Astrocyte (in vitro differentiated cells and primary cell): ENCODE data around the gene PTPRN2. TPM values are rescaled to one million over a fixed set of nuclear protein-coding genes. Genes with fewer than 3 reads are reported as not detected.

Experiments used
- DNase-seq: peaks from one replicate; pipeline ENCODE4 v3.0.0-alpha.2; 2010; ENCODE audit warnings: low read depth
- FAIRE-seq: peaks from 2 replicates; lab custom pipeline; 2011; peaks lifted over from hg19 to GRCh38; lab: Jason Lieb, UNC
- H2AFZ ChIP-seq: 2 replicates; pipeline ENCODE4 v1.6.0; 2012; ENCODE audit warnings: low read depth, low read length, inconsistent platforms
- H3K27ac ChIP-seq: 2 replicates; pipeline ENCODE4 v1.5.1; 2011; ENCODE audit warnings: low read depth, low read length, inconsistent platforms
- H3K27me3 ChIP-seq: 2 replicates; pipeline ENCODE4 v1.6.0; 2011; ENCODE audit warnings: low read length, inconsistent platforms; ENCODE audit not compliant: insufficient read depth
- H3K36me3 ChIP-seq: 2 replicates; pipeline ENCODE4 v1.5.1; 2011; ENCODE audit warnings: low read length, inconsistent platforms; ENCODE audit not compliant: insufficient read depth
- H3K4me1 ChIP-seq: 2 replicates; pipeline ENCODE4 v1.5.1; 2011; ENCODE audit warnings: low read length, inconsistent platforms; ENCODE audit not compliant: insufficient read depth
- H3K4me2 ChIP-seq: 2 replicates; pipeline ENCODE4 v1.6.0; 2012; ENCODE audit warnings: low read length, inconsistent platforms
- H3K4me3 ChIP-seq: 2 replicates; pipeline ENCODE4 v1.5.1; 2011; ENCODE audit warnings: low read depth, mild to moderate bottlenecking, low read length, inconsistent platforms; ENCODE audit not compliant: insufficient read depth
- H3K79me2 ChIP-seq: 2 replicates; pipeline ENCODE4 v1.6.0; 2012; ENCODE audit warnings: mild to moderate bottlenecking, low read length, inconsistent platforms; ENCODE audit not compliant: insufficient read depth
- H3K9ac ChIP-seq: 2 replicates; pipeline ENCODE4 v1.6.0; 2012; ENCODE audit warnings: mild to moderate bottlenecking, low read length, inconsistent platforms
- H3K9me3 ChIP-seq: 2 replicates; pipeline ENCODE4 v1.5.1; 2012; ENCODE audit warnings: low read depth, mild to moderate bottlenecking, low read length, inconsistent platforms; ENCODE audit not compliant: insufficient read depth
- H4K20me1 ChIP-seq: 2 replicates; pipeline ENCODE4 v1.6.0; 2012; ENCODE audit warnings: low read length, inconsistent platforms; ENCODE audit not compliant: insufficient read depth
- H3K27ac Mint-ChIP-seq: one replicate; pipeline ENCODE4 v1.8.0; 2021; ENCODE audit warnings: mild to moderate bottlenecking, mixed read lengths; ENCODE audit not compliant: unreplicated experiment
- H3K27me3 Mint-ChIP-seq: one replicate; pipeline ENCODE4 v1.8.0; 2021; ENCODE audit warnings: low read depth, mixed read lengths; ENCODE audit not compliant: unreplicated experiment
- H3K36me3 Mint-ChIP-seq: one replicate; pipeline ENCODE4 v1.8.0; 2021; ENCODE audit warnings: low read depth, mixed read lengths; ENCODE audit not compliant: unreplicated experiment
- H3K4me1 Mint-ChIP-seq: one replicate; pipeline ENCODE4 v1.8.0; 2021; ENCODE audit warnings: low read depth, mixed read lengths; ENCODE audit not compliant: unreplicated experiment
- H3K4me3 Mint-ChIP-seq: one replicate; pipeline ENCODE4 v1.8.0; 2021; ENCODE audit warnings: mild to moderate bottlenecking, moderate library complexity, mixed read lengths; ENCODE audit not compliant: unreplicated experiment
- H3K9me3 Mint-ChIP-seq: one replicate; pipeline ENCODE4 v1.8.0; 2021; ENCODE audit warnings: mild to moderate bottlenecking, mixed read lengths; ENCODE audit not compliant: unreplicated experiment
- CTCF ChIP-seq: IDR thresholded peaks from 2 replicates; pipeline ENCODE4 v1.5.1; 2011; ENCODE audit warnings: low read depth, mild to moderate bottlenecking, inconsistent platforms, low read length, moderate library complexity; ENCODE audit not compliant: insufficient read depth
- EZH2 ChIP-seq: IDR thresholded peaks from 2 replicates; pipeline ENCODE4 v1.6.1; 2012; ENCODE audit warnings: mild to moderate bottlenecking, low read length, inconsistent platforms; ENCODE audit not compliant: insufficient read depth
- total RNA-seq: library from RNA; stranded (reverse); gene quantifications from 2 replicates; pipeline ENCODE4 v1.2.1, GENCODE V29; 2021

Gene PTPRN2
- total RNA-seq, 1 donor from 2014 or later, result 0.09 TPM

DNA sequence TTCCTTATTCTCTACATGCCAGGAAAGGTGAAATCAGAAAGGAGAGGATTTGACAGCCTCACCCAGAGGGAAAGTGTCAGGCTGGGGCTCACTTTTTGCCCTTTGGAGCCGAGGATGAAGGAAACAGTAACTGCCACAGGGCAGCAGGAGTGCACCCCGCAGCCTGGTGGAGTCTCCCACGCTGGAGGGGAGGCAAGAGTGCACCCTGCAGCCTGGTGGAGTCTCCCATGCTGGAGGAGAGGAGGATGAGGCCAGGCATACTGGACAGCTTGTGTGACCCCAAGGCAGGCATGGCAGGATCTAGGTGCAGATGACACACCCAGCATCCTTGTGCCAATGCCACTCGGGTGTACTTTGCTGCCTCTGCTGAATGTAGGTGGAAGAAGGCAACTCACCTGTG lies 766.8 kb downstream of the PTPRN2 start:
- Histone ChIP-seq H3K27me3 (no peaks in the 10 kb centered on the region), H3K79me2 (no peaks in the 10 kb centered on the region), H3K4me1 (no peaks in the 10 kb centered on the region), H3K9ac (no peak overlapping the region), H3K9me3 (no peaks in the 10 kb centered on the region), H3K4me2 (no peak overlapping the region), H4K20me1 (no peaks in the 10 kb centered on the region), H3K27ac (no peak overlapping the region), H2AFZ (no peak overlapping the region), H3K36me3 (no peaks in the 10 kb centered on the region), H3K4me3 (no peak overlapping the region)
- Mint-ChIP-seq H3K27me3 (no peaks in the 10 kb centered on the region), H3K4me1 (no peaks in the 10 kb centered on the region), H3K27ac (no peak overlapping the region), H3K36me3 (no peaks in the 10 kb centered on the region), H3K4me3 (no peak overlapping the region), H3K9me3 (peaks cover 18% of the 10 kb centered on the region)
- TF ChIP-seq EZH2 (no peak), CTCF (no peak)
- FAIRE-seq (no peak), DNase-seq (no peak)

DNA sequence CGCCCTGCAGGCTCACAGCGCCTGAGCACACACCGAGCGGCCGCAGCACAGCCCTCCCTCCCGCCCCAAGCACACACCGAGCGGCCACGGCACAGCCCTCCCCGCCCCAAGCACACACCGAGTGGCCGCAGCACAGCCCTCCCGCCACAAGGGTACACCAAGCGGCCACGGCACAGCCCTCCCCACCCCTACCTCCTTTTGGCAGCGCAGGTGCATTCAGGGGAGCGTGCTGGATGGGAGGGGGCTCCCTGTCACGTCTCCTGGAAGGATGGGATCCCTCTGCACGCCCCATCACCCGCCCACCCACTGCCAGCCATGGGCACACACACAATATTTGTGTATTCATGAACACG lies 768.2 kb downstream of the PTPRN2 start:
- no peak overlapping the region for H2AFZ ChIP-seq
- no peak overlapping the region for H3K27ac ChIP-seq
- TF ChIP-seq EZH2 (no peak), CTCF (no peak)
- H3K4me1 ChIP-seq, result no peaks in the 10 kb centered on the region
- H3K27me3 ChIP-seq, result no peaks in the 10 kb centered on the region
- no peak overlapping the region for H3K4me3 Mint-ChIP-seq
- no peaks in the 10 kb centered on the region for H3K36me3 ChIP-seq
- FAIRE-seq, result no peak
- no peak for DNase-seq
- H3K4me2 ChIP-seq, result no peak overlapping the region
- H3K27me3 Mint-ChIP-seq, result no peaks in the 10 kb centered on the region
- H3K9me3 Mint-ChIP-seq, result peaks cover 21% of the 10 kb centered on the region
- no peaks in the 10 kb centered on the region for H3K79me2 ChIP-seq
- no peaks in the 10 kb centered on the region for H3K4me1 Mint-ChIP-seq
- no peaks in the 10 kb centered on the region for H3K9me3 ChIP-seq
- H4K20me1 ChIP-seq, result no peaks in the 10 kb centered on the region
- no peak overlapping the region for H3K27ac Mint-ChIP-seq
- H3K4me3 ChIP-seq, result no peak overlapping the region
- H3K9ac ChIP-seq, result no peak overlapping the region
- no peaks in the 10 kb centered on the region for H3K36me3 Mint-ChIP-seq

- Histone ChIP-seq H3K27me3 (no peaks in the 10 kb centered on the region), H2AFZ (no peak overlapping the region), H3K4me3 (no peak overlapping the region), H3K9me3 (no peaks in the 10 kb centered on the region), H4K20me1 (no peaks in the 10 kb centered on the region), H3K36me3 (no peaks in the 10 kb centered on the region), H3K27ac (no peak overlapping the region), H3K4me2 (no peak overlapping the region), H3K4me1 (no peaks in the 10 kb centered on the region), H3K79me2 (no peaks in the 10 kb centered on the region), H3K9ac (no peak overlapping the region)
- FAIRE-seq (no peak), DNase-seq (no peak)
- H3K36me3 Mint-ChIP-seq, result no peaks in the 10 kb centered on the region
- H3K27me3 Mint-ChIP-seq, result no peaks in the 10 kb centered on the region
- H3K27ac Mint-ChIP-seq, result no peak overlapping the region
- H3K9me3 Mint-ChIP-seq, result peaks cover 21% of the 10 kb centered on the region
- TF ChIP-seq CTCF, result no peak
- no peak for TF ChIP-seq EZH2
- H3K4me3 Mint-ChIP-seq, result no peak overlapping the region
- H3K4me1 Mint-ChIP-seq, result no peaks in the 10 kb centered on the region
Measured at GRCh38 chr7:157818701-157819454, 768.7 kb downstream of the PTPRN2 start.
